Measurements from ENCODE around the gene CD2AP.

The CD2AP gene

DNA sequence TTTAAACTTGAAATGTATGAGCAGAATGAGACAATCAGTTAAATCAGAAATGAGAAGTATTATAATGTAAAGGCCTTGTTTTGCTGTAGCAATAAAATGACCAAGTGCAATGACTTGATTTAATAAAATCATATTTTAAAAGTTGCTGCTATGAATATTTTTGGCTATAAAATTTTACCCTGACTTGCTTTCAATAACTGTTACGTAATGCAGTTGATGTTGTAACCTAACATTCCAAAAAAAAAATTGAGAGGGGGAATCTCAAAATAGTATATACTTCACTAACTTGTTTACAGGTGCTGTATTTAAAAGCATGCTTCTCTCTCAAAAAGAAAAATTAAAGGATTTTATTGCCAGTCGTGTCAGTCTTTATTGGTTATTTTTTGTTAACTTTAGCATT is 149.2 kb downstream of the CD2AP start:
- no peak for DNase-seq (ENCODE audit: low read depth in 1 of 2, low spot score in 1 of 2)

DNA sequence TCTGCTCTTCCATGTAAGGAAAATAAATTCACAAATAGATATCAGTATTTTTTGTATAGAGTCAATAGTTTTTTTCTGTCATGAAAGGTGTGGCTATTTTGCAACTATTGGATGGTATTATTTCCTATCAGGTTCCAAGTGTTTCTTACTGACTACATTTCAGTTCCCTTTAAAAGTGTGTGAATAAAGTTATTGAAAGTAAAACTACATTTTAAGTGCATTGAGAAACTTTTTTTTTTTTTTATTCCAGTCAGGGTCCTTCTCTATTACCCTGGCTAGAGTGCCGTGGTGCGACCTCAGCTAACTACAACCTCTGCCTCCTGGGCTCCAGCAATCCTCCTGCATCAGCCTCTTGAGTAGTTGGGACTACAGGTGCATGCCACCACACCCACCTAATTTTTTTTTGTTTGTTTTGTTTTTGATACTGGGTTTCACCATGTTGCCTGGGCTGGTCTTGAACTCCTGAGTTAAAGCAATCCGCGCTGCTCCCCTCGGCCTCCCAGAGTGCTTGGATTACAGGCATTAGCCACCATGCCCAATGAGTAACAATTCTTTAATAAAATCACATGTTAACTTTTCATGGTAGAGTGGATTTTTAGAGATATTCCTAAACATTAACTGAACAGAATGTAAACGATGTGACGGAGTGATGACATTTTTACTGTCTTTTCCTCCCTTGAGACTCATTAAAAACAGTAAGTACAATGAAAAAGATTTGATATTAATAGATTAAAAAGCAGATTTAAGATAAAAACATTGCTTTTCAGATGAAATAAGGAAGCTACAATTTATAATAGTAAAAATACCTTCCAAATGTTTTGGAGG is 151.1 kb downstream of the CD2AP start:
- H3K4me3 ChIP-seq (replicated peaks; ENCODE audit: insufficient read depth, low read length), result no peak overlapping the region
- no peaks in the 10 kb centered on the region for H3K27me3 ChIP-seq (ENCODE audit: insufficient read depth, poor library complexity, severe bottlenecking)
- TF ChIP-seq POLR2AphosphoS5 (IDR thresholded peaks at IDR 0.05; ENCODE audit: low read depth) (no peak), GABPA (IDR thresholded peaks at IDR 0.05; ENCODE audit: low read depth) (no peak), SPI1 (IDR thresholded peaks at IDR 0.05; ENCODE audit: borderline replicate concordance, low read depth) (no peak)
- TF ChIP-seq, protein P1, sequence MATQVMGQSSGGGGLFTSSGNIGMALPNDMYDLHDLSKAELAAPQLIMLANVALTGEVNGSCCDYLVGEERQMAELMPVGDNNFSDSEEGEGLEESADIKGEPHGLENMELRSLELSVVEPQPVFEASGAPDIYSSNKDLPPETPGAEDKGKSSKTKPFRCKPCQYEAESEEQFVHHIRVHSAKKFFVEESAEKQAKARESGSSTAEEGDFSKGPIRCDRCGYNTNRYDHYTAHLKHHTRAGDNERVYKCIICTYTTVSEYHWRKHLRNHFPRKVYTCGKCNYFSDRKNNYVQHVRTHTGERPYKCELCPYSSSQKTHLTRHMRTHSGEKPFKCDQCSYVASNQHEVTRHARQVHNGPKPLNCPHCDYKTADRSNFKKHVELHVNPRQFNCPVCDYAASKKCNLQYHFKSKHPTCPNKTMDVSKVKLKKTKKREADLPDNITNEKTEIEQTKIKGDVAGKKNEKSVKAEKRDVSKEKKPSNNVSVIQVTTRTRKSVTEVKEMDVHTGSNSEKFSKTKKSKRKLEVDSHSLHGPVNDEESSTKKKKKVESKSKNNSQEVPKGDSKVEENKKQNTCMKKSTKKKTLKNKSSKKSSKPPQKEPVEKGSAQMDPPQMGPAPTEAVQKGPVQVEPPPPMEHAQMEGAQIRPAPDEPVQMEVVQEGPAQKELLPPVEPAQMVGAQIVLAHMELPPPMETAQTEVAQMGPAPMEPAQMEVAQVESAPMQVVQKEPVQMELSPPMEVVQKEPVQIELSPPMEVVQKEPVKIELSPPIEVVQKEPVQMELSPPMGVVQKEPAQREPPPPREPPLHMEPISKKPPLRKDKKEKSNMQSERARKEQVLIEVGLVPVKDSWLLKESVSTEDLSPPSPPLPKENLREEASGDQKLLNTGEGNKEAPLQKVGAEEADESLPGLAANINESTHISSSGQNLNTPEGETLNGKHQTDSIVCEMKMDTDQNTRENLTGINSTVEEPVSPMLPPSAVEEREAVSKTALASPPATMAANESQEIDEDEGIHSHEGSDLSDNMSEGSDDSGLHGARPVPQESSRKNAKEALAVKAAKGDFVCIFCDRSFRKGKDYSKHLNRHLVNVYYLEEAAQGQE (IDR thresholded peaks at IDR 0.05; ENCODE audit: insufficient replicate concordance, low read depth), result no peak
- TF ChIP-seq, protein P2, sequence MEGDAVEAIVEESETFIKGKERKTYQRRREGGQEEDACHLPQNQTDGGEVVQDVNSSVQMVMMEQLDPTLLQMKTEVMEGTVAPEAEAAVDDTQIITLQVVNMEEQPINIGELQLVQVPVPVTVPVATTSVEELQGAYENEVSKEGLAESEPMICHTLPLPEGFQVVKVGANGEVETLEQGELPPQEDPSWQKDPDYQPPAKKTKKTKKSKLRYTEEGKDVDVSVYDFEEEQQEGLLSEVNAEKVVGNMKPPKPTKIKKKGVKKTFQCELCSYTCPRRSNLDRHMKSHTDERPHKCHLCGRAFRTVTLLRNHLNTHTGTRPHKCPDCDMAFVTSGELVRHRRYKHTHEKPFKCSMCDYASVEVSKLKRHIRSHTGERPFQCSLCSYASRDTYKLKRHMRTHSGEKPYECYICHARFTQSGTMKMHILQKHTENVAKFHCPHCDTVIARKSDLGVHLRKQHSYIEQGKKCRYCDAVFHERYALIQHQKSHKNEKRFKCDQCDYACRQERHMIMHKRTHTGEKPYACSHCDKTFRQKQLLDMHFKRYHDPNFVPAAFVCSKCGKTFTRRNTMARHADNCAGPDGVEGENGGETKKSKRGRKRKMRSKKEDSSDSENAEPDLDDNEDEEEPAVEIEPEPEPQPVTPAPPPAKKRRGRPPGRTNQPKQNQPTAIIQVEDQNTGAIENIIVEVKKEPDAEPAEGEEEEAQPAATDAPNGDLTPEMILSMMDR (IDR thresholded peaks at IDR 0.05; ENCODE audit: insufficient read depth, low read length), result no peak
- H3K27ac ChIP-seq (replicated peaks), result no peak overlapping the region
- DNase-seq (ENCODE audit: low read depth in 1 of 2, low spot score in 1 of 2), result no peak

More for the DNA sequence above, 149.2 kb downstream of the CD2AP start:
- TF ChIP-seq SPI1 (IDR thresholded peaks at IDR 0.05; ENCODE audit: borderline replicate concordance, low read depth) (no peak), GABPA (IDR thresholded peaks at IDR 0.05; ENCODE audit: low read depth) (no peak), POLR2AphosphoS5 (IDR thresholded peaks at IDR 0.05; ENCODE audit: low read depth) (no peak)
- TF ChIP-seq, protein P1 (IDR thresholded peaks at IDR 0.05; ENCODE audit: insufficient replicate concordance, low read depth), result no peak
- TF ChIP-seq, protein P2 (IDR thresholded peaks at IDR 0.05; ENCODE audit: insufficient read depth, low read length), result no peak
- Histone ChIP-seq H3K27me3 (ENCODE audit: insufficient read depth, poor library complexity, severe bottlenecking) (no peaks in the 10 kb centered on the region), H3K27ac (replicated peaks) (no peak overlapping the region), H3K4me3 (replicated peaks; ENCODE audit: insufficient read depth, low read length) (no peak overlapping the region)

DNA sequence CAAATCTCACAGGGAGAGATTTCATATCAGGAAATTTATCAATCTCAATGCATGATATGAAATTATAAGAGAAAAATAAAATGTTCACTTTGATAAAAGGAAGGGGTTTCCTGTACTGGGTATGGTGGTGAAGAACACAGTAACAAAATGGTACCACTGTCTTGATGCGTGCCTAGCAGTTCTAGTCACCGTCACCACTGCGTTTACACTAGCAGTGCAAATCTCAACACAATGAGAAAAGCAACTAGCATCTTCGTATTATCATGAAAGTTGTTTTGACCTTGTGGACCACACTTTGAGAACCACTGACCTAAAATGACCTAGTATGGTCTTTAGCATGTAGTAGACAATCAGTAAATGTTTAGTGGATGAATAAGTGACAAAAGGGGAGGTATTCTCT is 152.4 kb downstream of the CD2AP start:
- Histone ChIP-seq H3K27me3 (ENCODE audit: insufficient read depth, poor library complexity, severe bottlenecking) (no peaks in the 10 kb centered on the region), H3K27ac (replicated peaks) (no peak overlapping the region), H3K4me3 (replicated peaks; ENCODE audit: insufficient read depth, low read length) (no peak overlapping the region)
- no peak for DNase-seq (ENCODE audit: low read depth in 1 of 2, low spot score in 1 of 2)
- no peak for TF ChIP-seq GABPA (IDR thresholded peaks at IDR 0.05; ENCODE audit: low read depth)
- no peak for TF ChIP-seq SPI1 (IDR thresholded peaks at IDR 0.05; ENCODE audit: borderline replicate concordance, low read depth)
- TF ChIP-seq, protein P1 (IDR thresholded peaks at IDR 0.05; ENCODE audit: insufficient replicate concordance, low read depth), result no peak
- no peak for TF ChIP-seq POLR2AphosphoS5 (IDR thresholded peaks at IDR 0.05; ENCODE audit: low read depth)
- TF ChIP-seq, protein P2 (IDR thresholded peaks at IDR 0.05; ENCODE audit: insufficient read depth, low read length), result no peak

All from HL-60 (cell line).